ENCODE measurements around the gene C5AR2. TPM values are rescaled to one million over a fixed set of nuclear protein-coding genes. Genes with fewer than 3 reads are reported as not detected.

Gene C5AR2
- total and polyA plus RNA-seq, 2 donors from 2014 or later: 2.5 to 3.0 TPM

DNA sequence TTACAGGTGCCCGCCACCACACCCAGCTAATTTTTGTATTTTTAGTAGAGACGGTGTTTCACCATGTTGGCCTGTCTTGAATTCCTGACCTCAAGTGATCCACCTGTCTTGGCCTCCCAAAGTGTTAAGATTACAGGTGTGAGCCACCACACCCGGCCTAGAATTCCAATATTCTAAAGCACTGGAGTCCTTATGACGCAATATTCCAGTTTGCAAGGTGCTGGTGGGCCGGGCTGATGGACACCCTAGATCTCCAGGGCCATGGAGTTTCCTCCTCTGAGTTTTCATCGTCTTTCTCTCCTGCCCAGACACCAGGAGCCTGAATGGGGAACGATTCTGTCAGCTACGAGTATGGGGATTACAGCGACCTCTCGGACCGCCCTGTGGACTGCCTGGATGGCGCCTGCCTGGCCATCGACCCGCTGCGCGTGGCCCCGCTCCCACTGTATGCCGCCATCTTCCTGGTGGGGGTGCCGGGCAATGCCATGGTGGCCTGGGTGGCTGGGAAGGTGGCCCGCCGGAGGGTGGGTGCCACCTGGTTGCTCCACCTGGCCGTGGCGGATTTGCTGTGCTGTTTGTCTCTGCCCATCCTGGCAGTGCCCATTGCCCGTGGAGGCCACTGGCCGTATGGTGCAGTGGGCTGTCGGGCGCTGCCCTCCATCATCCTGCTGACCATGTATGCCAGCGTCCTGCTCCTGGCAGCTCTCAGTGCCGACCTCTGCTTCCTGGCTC, 8.7 kb downstream of the C5AR2 start:
- Histone ChIP-seq H3K27me3 (ENCODE audit: control insufficient read depth, insufficient read depth, low read length) (no peaks in the 10 kb centered on the region), H3K36me3 (ENCODE audit: control insufficient read depth in 2 of 3, insufficient read depth in 3 of 3, low read length in 3 of 3) (no peaks in the 10 kb centered on the region), H3K4me3 (ENCODE audit: low read length in 3 of 3) (no peak overlapping the region), H3K4me1 (ENCODE audit: control insufficient read depth in 2 of 3, insufficient read depth in 2 of 3, low read depth in 1 of 3, low read length in 3 of 3) (no peaks in the 10 kb centered on the region), H3K9me3 (ENCODE audit: control insufficient read depth in 2 of 3, insufficient read depth in 1 of 3, low read length in 3 of 3) (no peaks in the 10 kb centered on the region), H3K27ac (ENCODE audit: low read depth in 2 of 2, low read length in 2 of 2) (no peak overlapping the region), H3K9ac (ENCODE audit: low read length in 3 of 3) (no peak overlapping the region)
- peak in 1 of 5 donors; percentile 70 for DNase-seq
- intact Hi-C loops (cut with DNase I): no loop called here
- TF ChIP-seq, protein P1, sequence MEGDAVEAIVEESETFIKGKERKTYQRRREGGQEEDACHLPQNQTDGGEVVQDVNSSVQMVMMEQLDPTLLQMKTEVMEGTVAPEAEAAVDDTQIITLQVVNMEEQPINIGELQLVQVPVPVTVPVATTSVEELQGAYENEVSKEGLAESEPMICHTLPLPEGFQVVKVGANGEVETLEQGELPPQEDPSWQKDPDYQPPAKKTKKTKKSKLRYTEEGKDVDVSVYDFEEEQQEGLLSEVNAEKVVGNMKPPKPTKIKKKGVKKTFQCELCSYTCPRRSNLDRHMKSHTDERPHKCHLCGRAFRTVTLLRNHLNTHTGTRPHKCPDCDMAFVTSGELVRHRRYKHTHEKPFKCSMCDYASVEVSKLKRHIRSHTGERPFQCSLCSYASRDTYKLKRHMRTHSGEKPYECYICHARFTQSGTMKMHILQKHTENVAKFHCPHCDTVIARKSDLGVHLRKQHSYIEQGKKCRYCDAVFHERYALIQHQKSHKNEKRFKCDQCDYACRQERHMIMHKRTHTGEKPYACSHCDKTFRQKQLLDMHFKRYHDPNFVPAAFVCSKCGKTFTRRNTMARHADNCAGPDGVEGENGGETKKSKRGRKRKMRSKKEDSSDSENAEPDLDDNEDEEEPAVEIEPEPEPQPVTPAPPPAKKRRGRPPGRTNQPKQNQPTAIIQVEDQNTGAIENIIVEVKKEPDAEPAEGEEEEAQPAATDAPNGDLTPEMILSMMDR (IDR thresholded peaks at IDR 0.05; ENCODE audit: borderline replicate concordance, extremely low read depth, insufficient read depth): no peak
- no peak for FAIRE-seq

DNA sequence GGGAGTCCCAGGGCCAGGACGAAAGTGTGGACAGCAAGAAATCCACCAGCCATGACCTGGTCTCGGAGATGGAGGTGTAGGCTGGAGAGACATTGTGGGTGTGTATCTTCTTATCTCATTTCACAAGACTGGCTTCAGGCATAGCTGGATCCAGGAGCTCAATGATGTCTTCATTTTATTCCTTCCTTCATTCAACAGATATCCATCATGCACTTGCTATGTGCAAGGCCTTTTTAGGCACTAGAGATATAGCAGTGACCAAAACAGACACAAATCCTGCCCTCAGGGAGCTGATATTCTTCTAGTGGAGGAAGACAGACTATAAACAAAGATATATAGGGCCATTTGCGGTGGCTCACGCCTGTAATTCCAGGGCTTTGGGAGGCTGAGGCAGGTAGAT, 9.8 kb downstream of the C5AR2 start:
- FAIRE-seq (no peak), DNase-seq (no peak)
- H3K9me3 ChIP-seq (ENCODE audit: control insufficient read depth in 2 of 3, insufficient read depth in 1 of 3, low read length in 3 of 3): no peaks in the 10 kb centered on the region
- H3K27me3 ChIP-seq (ENCODE audit: control insufficient read depth, insufficient read depth, low read length): no peaks in the 10 kb centered on the region
- intact Hi-C loops (cut with DNase I): no loop called here
- H3K9ac ChIP-seq (ENCODE audit: low read length in 3 of 3): no peak overlapping the region
- TF ChIP-seq, protein P1 (IDR thresholded peaks at IDR 0.05; ENCODE audit: borderline replicate concordance, extremely low read depth, insufficient read depth): no peak
- no peaks in the 10 kb centered on the region for H3K36me3 ChIP-seq (ENCODE audit: control insufficient read depth in 2 of 3, insufficient read depth in 3 of 3, low read length in 3 of 3)
- no peaks in the 10 kb centered on the region for H3K4me1 ChIP-seq (ENCODE audit: control insufficient read depth in 2 of 3, insufficient read depth in 2 of 3, low read depth in 1 of 3, low read length in 3 of 3)
- no peak overlapping the region for H3K4me3 ChIP-seq (ENCODE audit: low read length in 3 of 3)
- H3K27ac ChIP-seq (ENCODE audit: low read depth in 2 of 2, low read length in 2 of 2): no peak overlapping the region

DNA sequence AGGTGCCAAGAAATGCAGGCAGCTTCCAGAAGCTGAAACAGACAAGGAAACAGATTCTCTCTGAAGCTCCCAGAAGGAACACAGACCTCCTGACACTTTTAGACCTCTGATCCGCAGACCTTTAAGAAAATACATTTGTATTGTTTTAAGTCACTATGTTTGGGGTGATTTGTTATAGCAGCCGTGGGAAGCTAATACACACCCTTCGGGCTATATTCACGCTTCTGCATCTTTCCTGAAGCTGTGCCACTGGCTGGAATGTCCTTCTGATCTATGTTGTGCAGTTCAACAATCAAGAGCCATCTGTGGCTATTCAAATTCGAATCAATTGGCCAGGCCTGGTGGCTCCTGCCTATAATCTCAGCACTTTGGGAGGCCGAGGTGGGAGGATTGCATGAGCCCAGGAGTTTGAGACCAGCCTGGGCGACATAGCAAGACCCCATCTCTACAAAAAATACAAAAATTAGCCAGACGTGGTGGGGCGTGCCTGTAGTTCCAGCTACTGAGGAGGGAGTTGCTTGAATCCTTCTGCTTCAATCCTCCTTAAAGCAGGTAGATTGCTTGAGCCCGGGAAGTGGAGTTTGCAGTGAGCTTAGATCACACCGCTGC, 11.3 kb downstream of the C5AR2 start:
- H3K27ac ChIP-seq (ENCODE audit: low read depth in 2 of 2, low read length in 2 of 2): no peak overlapping the region
- H3K9ac ChIP-seq (ENCODE audit: low read length in 3 of 3): no peak overlapping the region
- no peak overlapping the region for H3K4me3 ChIP-seq (ENCODE audit: low read length in 3 of 3)
- TF ChIP-seq, protein P1 (IDR thresholded peaks at IDR 0.05; ENCODE audit: borderline replicate concordance, extremely low read depth, insufficient read depth): no peak
- H3K27me3 ChIP-seq (ENCODE audit: control insufficient read depth, insufficient read depth, low read length): no peaks in the 10 kb centered on the region
- no peaks in the 10 kb centered on the region for H3K36me3 ChIP-seq (ENCODE audit: control insufficient read depth in 2 of 3, insufficient read depth in 3 of 3, low read length in 3 of 3)
- FAIRE-seq: no peak
- H3K9me3 ChIP-seq (ENCODE audit: control insufficient read depth in 2 of 3, insufficient read depth in 1 of 3, low read length in 3 of 3): no peaks in the 10 kb centered on the region
- DNase-seq: no peak
- intact Hi-C loops (cut with DNase I): no loop called here
- no peaks in the 10 kb centered on the region for H3K4me1 ChIP-seq (ENCODE audit: control insufficient read depth in 2 of 3, insufficient read depth in 2 of 3, low read depth in 1 of 3, low read length in 3 of 3)

Measured in kidney (tissue), 14 donors.